ENCODE results near the gene CHST15. TPM values are rescaled to one million over a fixed set of nuclear protein-coding genes. Genes with fewer than 3 reads are reported as not detected.

Gene CHST15
- polyA plus RNA-seq, 1 donor from 2014 or later, result 0.79 TPM

DNA sequence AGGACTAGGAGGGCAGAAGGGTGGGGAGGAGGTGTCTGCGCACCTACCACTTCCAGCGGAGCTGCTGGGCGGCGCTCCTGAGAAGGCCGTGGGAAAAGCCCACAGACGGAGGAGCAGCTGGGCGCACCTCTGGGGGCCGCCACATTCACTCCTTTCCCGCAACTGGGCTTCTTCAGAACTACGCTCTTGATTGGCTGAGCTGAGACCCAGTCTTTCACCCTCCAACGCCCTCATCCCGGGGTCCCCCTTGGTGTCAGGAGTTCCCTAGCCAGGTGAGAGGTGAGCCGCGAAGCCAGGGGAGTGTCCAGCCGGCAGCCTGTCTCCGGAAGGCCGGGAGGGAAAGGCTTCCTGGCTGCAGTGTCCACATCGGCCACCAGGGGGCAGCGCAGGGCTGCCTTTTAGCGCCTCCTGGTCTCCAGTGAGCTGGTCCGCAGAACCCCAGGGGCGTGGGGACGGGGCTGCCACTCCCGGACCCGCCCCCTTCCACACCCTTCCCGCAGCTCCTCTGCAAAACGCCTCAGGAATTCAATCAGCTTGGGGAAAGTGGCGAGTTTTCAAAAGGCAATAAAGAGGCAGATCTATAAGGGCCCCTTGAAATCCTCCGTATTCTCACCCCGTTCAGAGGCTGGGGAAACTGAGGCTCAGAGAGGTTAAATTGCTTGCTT lies 98.8 kb downstream of the CHST15 start:
- Histone ChIP-seq H2AFZ (ENCODE audit: low read depth, low read length) (no peak overlapping the region), H3K9ac (ENCODE audit: low read length) (no peak overlapping the region), H3K27ac (ENCODE audit: low read length) (no peak overlapping the region), H3F3A (ENCODE audit: insufficient read depth, low read length, poor library complexity, severe bottlenecking) (no peaks in the 10 kb centered on the region), H3K36me3 (ENCODE audit: insufficient read depth, low read length) (no peaks in the 10 kb centered on the region), H4K20me1 (ENCODE audit: insufficient read depth) (no peaks in the 10 kb centered on the region), H3K9me2 (ENCODE audit: insufficient read depth, low read length) (no peaks in the 10 kb centered on the region), H3K4me2 (ENCODE audit: low read length) (no peak overlapping the region), H3K9me3 (ENCODE audit: low read length) (no peaks in the 10 kb centered on the region), H3K4me3 (ENCODE audit: low read length) (peak overlapping the region; percentile 43), H3K79me2 (replicated peaks; ENCODE audit: insufficient read depth, low read length) (no peaks in the 10 kb centered on the region), H3K27me3 (ENCODE audit: insufficient read depth, low read depth, low read length) (peaks cover 11% of the 10 kb centered on the region)
- TF ChIP-seq POLR2AphosphoS5 (IDR thresholded peaks at IDR 0.05), result no peak
- TF ChIP-seq EP300 (conservative IDR thresholded peaks at IDR 0.05; ENCODE audit: poor library complexity, severe bottlenecking), result no peak
- peak; percentile 100 for TF ChIP-seq RAD21 (conservative IDR thresholded peaks at IDR 0.05)
- TF ChIP-seq TAF1 (IDR thresholded peaks at IDR 0.05; ENCODE audit: low read depth), result no peak
- peak; percentile 100 for TF ChIP-seq SMC3 (conservative IDR thresholded peaks at IDR 0.05; ENCODE audit: poor library complexity)
- TF ChIP-seq, protein P1, sequence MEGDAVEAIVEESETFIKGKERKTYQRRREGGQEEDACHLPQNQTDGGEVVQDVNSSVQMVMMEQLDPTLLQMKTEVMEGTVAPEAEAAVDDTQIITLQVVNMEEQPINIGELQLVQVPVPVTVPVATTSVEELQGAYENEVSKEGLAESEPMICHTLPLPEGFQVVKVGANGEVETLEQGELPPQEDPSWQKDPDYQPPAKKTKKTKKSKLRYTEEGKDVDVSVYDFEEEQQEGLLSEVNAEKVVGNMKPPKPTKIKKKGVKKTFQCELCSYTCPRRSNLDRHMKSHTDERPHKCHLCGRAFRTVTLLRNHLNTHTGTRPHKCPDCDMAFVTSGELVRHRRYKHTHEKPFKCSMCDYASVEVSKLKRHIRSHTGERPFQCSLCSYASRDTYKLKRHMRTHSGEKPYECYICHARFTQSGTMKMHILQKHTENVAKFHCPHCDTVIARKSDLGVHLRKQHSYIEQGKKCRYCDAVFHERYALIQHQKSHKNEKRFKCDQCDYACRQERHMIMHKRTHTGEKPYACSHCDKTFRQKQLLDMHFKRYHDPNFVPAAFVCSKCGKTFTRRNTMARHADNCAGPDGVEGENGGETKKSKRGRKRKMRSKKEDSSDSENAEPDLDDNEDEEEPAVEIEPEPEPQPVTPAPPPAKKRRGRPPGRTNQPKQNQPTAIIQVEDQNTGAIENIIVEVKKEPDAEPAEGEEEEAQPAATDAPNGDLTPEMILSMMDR (IDR thresholded peaks at IDR 0.05; ENCODE audit: poor library complexity, severe bottlenecking), result peak; percentile 99
- TF ChIP-seq, protein P2, sequence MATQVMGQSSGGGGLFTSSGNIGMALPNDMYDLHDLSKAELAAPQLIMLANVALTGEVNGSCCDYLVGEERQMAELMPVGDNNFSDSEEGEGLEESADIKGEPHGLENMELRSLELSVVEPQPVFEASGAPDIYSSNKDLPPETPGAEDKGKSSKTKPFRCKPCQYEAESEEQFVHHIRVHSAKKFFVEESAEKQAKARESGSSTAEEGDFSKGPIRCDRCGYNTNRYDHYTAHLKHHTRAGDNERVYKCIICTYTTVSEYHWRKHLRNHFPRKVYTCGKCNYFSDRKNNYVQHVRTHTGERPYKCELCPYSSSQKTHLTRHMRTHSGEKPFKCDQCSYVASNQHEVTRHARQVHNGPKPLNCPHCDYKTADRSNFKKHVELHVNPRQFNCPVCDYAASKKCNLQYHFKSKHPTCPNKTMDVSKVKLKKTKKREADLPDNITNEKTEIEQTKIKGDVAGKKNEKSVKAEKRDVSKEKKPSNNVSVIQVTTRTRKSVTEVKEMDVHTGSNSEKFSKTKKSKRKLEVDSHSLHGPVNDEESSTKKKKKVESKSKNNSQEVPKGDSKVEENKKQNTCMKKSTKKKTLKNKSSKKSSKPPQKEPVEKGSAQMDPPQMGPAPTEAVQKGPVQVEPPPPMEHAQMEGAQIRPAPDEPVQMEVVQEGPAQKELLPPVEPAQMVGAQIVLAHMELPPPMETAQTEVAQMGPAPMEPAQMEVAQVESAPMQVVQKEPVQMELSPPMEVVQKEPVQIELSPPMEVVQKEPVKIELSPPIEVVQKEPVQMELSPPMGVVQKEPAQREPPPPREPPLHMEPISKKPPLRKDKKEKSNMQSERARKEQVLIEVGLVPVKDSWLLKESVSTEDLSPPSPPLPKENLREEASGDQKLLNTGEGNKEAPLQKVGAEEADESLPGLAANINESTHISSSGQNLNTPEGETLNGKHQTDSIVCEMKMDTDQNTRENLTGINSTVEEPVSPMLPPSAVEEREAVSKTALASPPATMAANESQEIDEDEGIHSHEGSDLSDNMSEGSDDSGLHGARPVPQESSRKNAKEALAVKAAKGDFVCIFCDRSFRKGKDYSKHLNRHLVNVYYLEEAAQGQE (IDR thresholded peaks at IDR 0.05; ENCODE audit: borderline replicate concordance), result no peak
- TF ChIP-seq MXI1 (conservative IDR thresholded peaks at IDR 0.05; ENCODE audit: poor library complexity, severe bottlenecking), result peak; percentile 21
- no peak for TF ChIP-seq EZH2 (IDR thresholded peaks at IDR 0.05; ENCODE audit: borderline replicate concordance, insufficient read depth, low read length, poor library complexity, severe bottlenecking)

DNA sequence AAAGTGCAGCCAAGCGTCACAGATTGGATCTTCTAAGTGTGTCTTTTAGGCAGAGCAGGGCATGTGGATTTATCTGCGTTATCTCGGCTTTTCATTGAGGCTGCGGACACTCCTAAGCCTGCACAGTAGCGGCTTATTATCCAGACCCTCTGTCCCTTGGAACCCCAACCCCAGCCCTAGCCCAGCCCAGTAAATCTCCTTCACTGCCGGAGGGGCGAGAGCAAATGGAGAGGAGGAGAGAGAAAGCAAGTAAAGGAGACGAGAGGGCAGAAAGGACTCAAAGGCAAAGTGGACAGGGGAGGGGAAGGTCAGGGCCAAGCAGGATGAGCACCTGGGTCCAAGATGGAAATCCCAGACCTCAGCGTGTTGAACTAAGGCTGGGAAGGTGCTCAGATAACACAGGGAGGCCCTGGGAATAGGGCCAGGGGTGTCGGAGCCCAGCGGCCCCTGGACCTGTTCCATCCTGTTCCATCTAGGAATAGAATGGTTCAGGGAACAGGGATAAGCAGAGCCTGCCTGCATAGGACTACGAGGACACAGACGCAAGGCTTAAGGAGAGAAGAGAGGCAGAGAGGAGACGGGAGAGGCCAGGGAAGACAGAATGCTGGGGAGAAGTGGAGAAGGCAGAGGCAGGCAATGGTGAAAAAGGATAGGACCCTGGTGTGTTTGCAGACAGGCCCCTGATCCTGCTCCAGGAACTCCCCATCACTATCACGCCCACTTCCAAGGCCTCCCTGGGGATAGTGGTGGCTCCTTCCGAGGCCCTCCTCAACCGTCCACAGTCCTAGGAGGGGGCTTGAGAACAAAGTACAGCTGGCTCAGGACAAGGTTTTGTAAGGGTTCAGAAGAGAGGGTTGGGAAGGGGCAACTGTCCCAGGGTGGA lies 99.6 kb downstream of the CHST15 start:
- Histone ChIP-seq H3F3A (ENCODE audit: insufficient read depth, low read length, poor library complexity, severe bottlenecking) (no peaks in the 10 kb centered on the region), H3K4me2 (ENCODE audit: low read length) (no peak overlapping the region), H4K20me1 (ENCODE audit: insufficient read depth) (no peaks in the 10 kb centered on the region), H3K36me3 (ENCODE audit: insufficient read depth, low read length) (no peaks in the 10 kb centered on the region), H3K27ac (ENCODE audit: low read length) (no peak overlapping the region), H3K9ac (ENCODE audit: low read length) (no peak overlapping the region), H3K4me3 (ENCODE audit: low read length) (no peak overlapping the region), H3K9me3 (ENCODE audit: low read length) (no peaks in the 10 kb centered on the region), H3K9me2 (ENCODE audit: insufficient read depth, low read length) (no peaks in the 10 kb centered on the region), H3K79me2 (replicated peaks; ENCODE audit: insufficient read depth, low read length) (no peaks in the 10 kb centered on the region), H3K27me3 (ENCODE audit: insufficient read depth, low read depth, low read length) (peaks cover 11% of the 10 kb centered on the region), H2AFZ (ENCODE audit: low read depth, low read length) (no peak overlapping the region)
- TF ChIP-seq TAF1 (IDR thresholded peaks at IDR 0.05; ENCODE audit: low read depth) (no peak), MXI1 (conservative IDR thresholded peaks at IDR 0.05; ENCODE audit: poor library complexity, severe bottlenecking) (no peak), EP300 (conservative IDR thresholded peaks at IDR 0.05; ENCODE audit: poor library complexity, severe bottlenecking) (no peak), EZH2 (IDR thresholded peaks at IDR 0.05; ENCODE audit: borderline replicate concordance, insufficient read depth, low read length, poor library complexity, severe bottlenecking) (no peak), RAD21 (conservative IDR thresholded peaks at IDR 0.05) (no peak), SMC3 (conservative IDR thresholded peaks at IDR 0.05; ENCODE audit: poor library complexity) (no peak), POLR2AphosphoS5 (IDR thresholded peaks at IDR 0.05) (no peak)
- TF ChIP-seq, protein P2 (IDR thresholded peaks at IDR 0.05; ENCODE audit: borderline replicate concordance), result no peak
- TF ChIP-seq, protein P1 (IDR thresholded peaks at IDR 0.05; ENCODE audit: poor library complexity, severe bottlenecking), result no peak
